Neural progenitor cell (in vitro differentiated cells): Measurements from ENCODE around the gene RNF4. TPM values are rescaled to one million over a fixed set of nuclear protein-coding genes. Genes with fewer than 3 reads are reported as not detected.

ENCODE experiments used
- DNase-seq: peaks from one replicate; pipeline ENCODE4 v3.0.0-alpha.2; 2016; ENCODE audit warnings: low spot score
- H2AFZ ChIP-seq: fragments of 200-600 bp; sonication (generic); replicated peaks from 2 replicates; pipeline ENCODE4 v1.6.1; 2016; ENCODE audit warnings: antibody characterized with exemption
- H3F3A ChIP-seq: fragments of 200-600 bp; sonication (generic); 2 replicates; pipeline ENCODE4 v1.6.1; 2016; ENCODE audit warnings: antibody characterized with exemption, low read depth
- H3K27ac ChIP-seq: fragments of 200-600 bp; sonication (generic); 2 replicates; pipeline ENCODE4 v1.5.1; 2016; ENCODE audit warnings: mild to moderate bottlenecking
- H3K27me3 ChIP-seq: fragments of 200-600 bp; sonication (generic); 2 replicates; pipeline ENCODE4 v1.6.1; 2016; ENCODE audit warnings: mild to moderate bottlenecking, moderate library complexity
- H3K36me3 ChIP-seq: fragments of 200-600 bp; sonication (generic); 2 replicates; pipeline ENCODE4 v1.5.1; 2016
- H3K4me1 ChIP-seq: fragments of 200-600 bp; sonication (generic); 2 replicates; pipeline ENCODE4 v1.6.1; 2016; ENCODE audit warnings: mixed run types
- H3K4me2 ChIP-seq: fragments of 200-600 bp; sonication (generic); 2 replicates; pipeline ENCODE4 v1.6.1; 2016
- H3K4me3 ChIP-seq: fragments of 200-600 bp; sonication (generic); 2 replicates; pipeline ENCODE4 v1.5.1; 2016
- H3K79me2 ChIP-seq: fragments of 200-600 bp; sonication (generic); 2 replicates; pipeline ENCODE4 v1.6.1; 2016; ENCODE audit warnings: low read depth
- H3K9ac ChIP-seq: fragments of 200-600 bp; sonication (generic); 2 replicates; pipeline ENCODE4 v1.6.1; 2016
- H3K9me3 ChIP-seq: fragments of 200-600 bp; sonication (generic); 2 replicates; pipeline ENCODE4 v1.5.1; 2016; ENCODE audit warnings: low read depth
- H4K20me1 ChIP-seq: fragments of 200-600 bp; sonication (generic); 2 replicates; pipeline ENCODE4 v1.6.1; 2016; ENCODE audit warnings: low read depth
- H3K27ac Mint-ChIP-seq: 3 replicates; pipeline ENCODE4 v1.8.0; 2021; ENCODE audit warnings: mixed read lengths
- H3K27me3 Mint-ChIP-seq: 2 replicates; pipeline ENCODE4 v1.8.0; 2022; ENCODE audit warnings: low read depth, mild to moderate bottlenecking, inconsistent platforms, moderate library complexity, mixed read lengths; ENCODE audit not compliant: insufficient read depth
- H3K36me3 Mint-ChIP-seq: 3 replicates; pipeline ENCODE4 v1.8.0; 2021; ENCODE audit warnings: mixed read lengths
- H3K4me1 Mint-ChIP-seq: 3 replicates; pipeline ENCODE4 v1.8.0; 2021; ENCODE audit warnings: mixed read lengths
- H3K4me3 Mint-ChIP-seq: 3 replicates; pipeline ENCODE4 v1.8.0; 2021; ENCODE audit warnings: mild to moderate bottlenecking, moderate library complexity, mixed read lengths
- H3K9me3 Mint-ChIP-seq: 3 replicates; pipeline ENCODE4 v1.8.0; 2020; ENCODE audit warnings: mixed read lengths
- CTCF ChIP-seq: fragments of 200-600 bp; sonication (generic); IDR thresholded peaks from 2 replicates; pipeline ENCODE4 v1.5.1; 2017; ENCODE audit warnings: antibody characterized with exemption, mild to moderate bottlenecking
- EZH2 ChIP-seq: fragments of 200-600 bp; sonication (generic); IDR thresholded peaks from 2 replicates; pipeline ENCODE4 v1.6.1; 2017; ENCODE audit warnings: antibody characterized with exemption, mild to moderate bottlenecking, moderate library complexity
- EZH2phosphoT487 ChIP-seq: fragments of 200-600 bp; sonication (generic); IDR thresholded peaks from 2 replicates; pipeline ENCODE4 v1.6.1; 2017; ENCODE audit warnings: antibody characterized with exemption
- total RNA-seq: library from RNA; depleted of rRNA; stranded (reverse); fragments of >200 nt; gene quantifications from 2 replicates; pipeline ENCODE4 v1.2.3, GENCODE V29; 2015; ENCODE audit warnings: low replicate concordance

Gene RNF4
- total RNA-seq, 1 donor from 2014 or later, result 73.8 TPM

GRCh38 chr4:2489841-2490552 lies 21.1 kb downstream of the RNF4 start:
- H3K27ac ChIP-seq, result no peak overlapping the region
- H3K4me1 Mint-ChIP-seq, result no peaks in the 10 kb centered on the region
- no peak overlapping the region for H3K4me3 ChIP-seq
- H3K79me2 ChIP-seq, result peaks cover 100% of the 10 kb centered on the region
- H3K4me1 ChIP-seq, result peaks cover 3% of the 10 kb centered on the region
- H2AFZ ChIP-seq, result no peak overlapping the region
- H3K4me3 Mint-ChIP-seq, result no peak overlapping the region
- no peaks in the 10 kb centered on the region for H3F3A ChIP-seq
- no peak overlapping the region for H3K4me2 ChIP-seq
- H3K27me3 Mint-ChIP-seq, result peaks cover 3% of the 10 kb centered on the region
- no peak for DNase-seq
- no peak overlapping the region for H3K27ac Mint-ChIP-seq
- H3K9ac ChIP-seq, result no peak overlapping the region
- peaks cover 25% of the 10 kb centered on the region for H3K36me3 Mint-ChIP-seq
- no peaks in the 10 kb centered on the region for H3K9me3 ChIP-seq
- peaks cover 9% of the 10 kb centered on the region for H3K36me3 ChIP-seq
- no peaks in the 10 kb centered on the region for H3K27me3 ChIP-seq
- H4K20me1 ChIP-seq, result peaks cover 97% of the 10 kb centered on the region
- TF ChIP-seq EZH2phosphoT487 (no peak), CTCF (no peak), EZH2 (no peak)
- no peaks in the 10 kb centered on the region for H3K9me3 Mint-ChIP-seq

DNA sequence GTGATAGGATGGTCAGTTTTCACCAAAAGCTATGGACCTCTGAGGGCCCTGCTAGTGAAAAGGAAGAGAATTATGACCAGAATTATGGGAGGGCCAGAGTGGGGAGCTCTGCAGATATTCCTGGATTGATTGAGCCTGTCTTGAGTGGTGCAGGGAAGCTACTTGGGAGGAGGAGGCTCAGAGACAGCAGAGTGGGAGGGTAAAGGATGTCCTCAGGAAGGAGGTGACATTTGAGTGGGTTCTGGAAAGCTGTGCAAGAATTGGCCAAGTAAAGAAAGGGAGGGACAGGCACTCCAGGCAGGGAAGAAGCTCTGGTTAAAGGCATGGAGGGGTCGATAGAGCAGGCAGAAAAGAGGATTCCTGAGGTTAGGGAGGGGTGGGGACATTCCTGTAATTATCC lies 24.1 kb downstream of the RNF4 start:
- peaks cover 41% of the 10 kb centered on the region for H3K36me3 Mint-ChIP-seq
- H3K4me3 Mint-ChIP-seq, result no peak overlapping the region
- no peaks in the 10 kb centered on the region for H3K4me1 Mint-ChIP-seq
- H3K4me1 ChIP-seq, result no peaks in the 10 kb centered on the region
- H3K27ac ChIP-seq, result no peak overlapping the region
- peaks cover 96% of the 10 kb centered on the region for H3K79me2 ChIP-seq
- no peaks in the 10 kb centered on the region for H3K9me3 Mint-ChIP-seq
- H3K36me3 ChIP-seq, result peaks cover 17% of the 10 kb centered on the region
- TF ChIP-seq EZH2 (no peak), CTCF (no peak), EZH2phosphoT487 (no peak)
- H3K27me3 Mint-ChIP-seq, result peaks cover 3% of the 10 kb centered on the region
- no peak overlapping the region for H3K4me2 ChIP-seq
- no peak overlapping the region for H3K4me3 ChIP-seq
- no peak overlapping the region for H3K27ac Mint-ChIP-seq
- H3F3A ChIP-seq, result no peaks in the 10 kb centered on the region
- DNase-seq, result no peak
- no peaks in the 10 kb centered on the region for H3K9me3 ChIP-seq
- no peaks in the 10 kb centered on the region for H3K27me3 ChIP-seq
- peaks cover 79% of the 10 kb centered on the region for H4K20me1 ChIP-seq
- no peak overlapping the region for H2AFZ ChIP-seq
- no peak overlapping the region for H3K9ac ChIP-seq

GRCh38 chr4:2494992-2495391 lies 26.1 kb downstream of the RNF4 start:
- Histone ChIP-seq H3F3A (no peaks in the 10 kb centered on the region), H3K4me2 (no peak overlapping the region), H3K27ac (no peak overlapping the region), H4K20me1 (peaks cover 59% of the 10 kb centered on the region), H3K4me1 (no peaks in the 10 kb centered on the region), H2AFZ (no peak overlapping the region), H3K9ac (no peak overlapping the region), H3K36me3 (peaks cover 16% of the 10 kb centered on the region), H3K27me3 (no peaks in the 10 kb centered on the region), H3K4me3 (no peak overlapping the region), H3K9me3 (no peaks in the 10 kb centered on the region), H3K79me2 (peaks cover 81% of the 10 kb centered on the region)
- no peak for DNase-seq
- TF ChIP-seq CTCF (no peak), EZH2 (no peak)
- Mint-ChIP-seq H3K27ac (no peak overlapping the region), H3K4me3 (no peak overlapping the region), H3K4me1 (no peaks in the 10 kb centered on the region), H3K9me3 (no peaks in the 10 kb centered on the region), H3K27me3 (peaks cover under 1% of the 10 kb centered on the region), H3K36me3 (peaks cover 41% of the 10 kb centered on the region)
